K562 (cell line): ENCODE results near the gene DTNB. TPM values are rescaled to one million over a fixed set of nuclear protein-coding genes. Genes with fewer than 3 reads are reported as not detected.

Experiments used
- ATAC-seq: fragments of 200-7000 bp; cut with Tn5 transposase; 3 replicates; pipeline ENCODE4 v1.9.1; 2020; ENCODE audit warnings: moderate library complexity
- BruUV-seq: library from RNA; stranded (reverse); fragments of 400-500 nt; replicated peaks from 2 replicates; lab custom pipeline; 2021; lab: Mats Ljungman, UMichigan
- CTCF ChIA-PET: fragments of 300-600 bp; formaldehyde crosslinking; extraction: SDS; loops from one replicate; lab custom pipeline; 2021; ENCODE audit warnings: low intra/inter-chr PET ratio; lab: Yijun Ruan, JAX
- POLR2A ChIA-PET: fragments of 300-600, 350-650 bp; sonication (Branson Sonifier 250); formaldehyde crosslinking; extraction: SDS; loops from one replicate; lab custom pipeline; 2021; ENCODE audit warnings: antibody characterized with exemption, inconsistent platforms; lab: Yijun Ruan, JAX
- DNase-seq, 4 experiments: peaks; one replicate each; pipeline versions ENCODE4 v3.0.0 to v3.0.0-alpha.2; 2011 to 2018; ENCODE audit warnings: low spot score in 3 of 4, mixed read lengths in 3 of 4; ENCODE audit errors: extremely low read depth in 1 of 4
- FAIRE-seq: peaks from 2 replicates; lab custom pipeline; 2011; peaks lifted over from hg19 to GRCh38; lab: Jason Lieb, UNC
- H2AFZ ChIP-seq: 2 replicates; pipeline ENCODE4 v1.6.0; 2011; ENCODE audit warnings: low read depth, low read length, control low read depth, inconsistent platforms
- H3K27ac ChIP-seq: fragments of 200-600 bp; 3 replicates; pipeline ENCODE4 v1.8.0; 2011; ENCODE audit warnings: low read depth, mild to moderate bottlenecking, control low read depth, inconsistent platforms, low read length, moderate library complexity, mixed read lengths; ENCODE audit errors: extremely low read depth
- H3K27me3 ChIP-seq, 2 experiments: fragments of 300-600 bp in 1 of 2; 2 replicates in 1 of 2; 3 replicates in 1 of 2; pipeline versions ENCODE4 v1.6.0 to v1.8.0; 2011; ENCODE audit warnings: inconsistent platforms in 2 of 2, low read length in 2 of 2, mild to moderate bottlenecking in 1 of 2, mixed read lengths in 1 of 2, moderate library complexity in 1 of 2; ENCODE audit not compliant: control insufficient read depth in 2 of 2, insufficient read depth in 2 of 2
- H3K36me3 ChIP-seq: fragments of 300-600 bp; 3 replicates; pipeline ENCODE4 v1.8.0; 2011; ENCODE audit warnings: mild to moderate bottlenecking, low read length, inconsistent platforms; ENCODE audit not compliant: control insufficient read depth, insufficient read depth
- H3K4me1 ChIP-seq, 2 experiments: fragments of 200-600 bp in 1 of 2; replicated peaks in 1 of 2; 2 replicates in 1 of 2; 3 replicates in 1 of 2; pipeline versions ENCODE4 v1.5.1 to v1.8.0; 2011; ENCODE audit warnings: inconsistent platforms in 2 of 2, low read length in 2 of 2, mild to moderate bottlenecking in 1 of 2, mixed read lengths in 1 of 2, moderate library complexity in 1 of 2; ENCODE audit not compliant: control insufficient read depth in 2 of 2, insufficient read depth in 2 of 2
- H3K4me2 ChIP-seq: 2 replicates; pipeline ENCODE4 v1.6.1; 2011; ENCODE audit warnings: low read length, control low read depth, inconsistent platforms, mixed read lengths; ENCODE audit not compliant: insufficient read depth
- H3K4me3 ChIP-seq: fragments of 200-600 bp; sonication (generic), shearing (Covaris generic); 2 replicates; pipeline ENCODE4 v1.5.1; 2016; ENCODE audit warnings: control low read depth, inconsistent platforms
- H3K79me2 ChIP-seq: fragments of 200-600 bp; 3 replicates; pipeline ENCODE4 v1.8.0; 2011; ENCODE audit warnings: low read length, inconsistent platforms; ENCODE audit not compliant: control insufficient read depth, insufficient read depth
- H3K9ac ChIP-seq, 2 experiments: 2 replicates each; pipeline versions ENCODE4 v1.6.0 to v1.6.1; 2011; ENCODE audit warnings: low read depth in 2 of 2, low read length in 2 of 2, control low read depth in 1 of 2, inconsistent platforms in 1 of 2, mild to moderate bottlenecking in 1 of 2, mixed read lengths in 1 of 2; ENCODE audit not compliant: insufficient read depth in 1 of 2
- H3K9me1 ChIP-seq: one replicate; pipeline ENCODE4 v1.6.0; 2011; ENCODE audit warnings: inconsistent platforms, mild to moderate bottlenecking, low read length, moderate library complexity; ENCODE audit not compliant: control insufficient read depth, insufficient read depth
- H3K9me3 ChIP-seq: replicated peaks from 2 replicates; pipeline ENCODE4 v1.5.1; 2011; ENCODE audit warnings: low read depth, low read length, inconsistent platforms; ENCODE audit not compliant: control insufficient read depth, insufficient read depth
- H4K20me1 ChIP-seq: replicated peaks from 2 replicates; pipeline ENCODE4 v1.6.1; 2011; ENCODE audit warnings: low read length, inconsistent platforms, mixed read lengths; ENCODE audit not compliant: control insufficient read depth, insufficient read depth
- MECOM ChIP-seq: fragments of 250-450 bp; sonication (Bioruptor Pico); IDR thresholded peaks from 2 replicates; pipeline ENCODE4 v1.8.0; 2022; ENCODE audit warnings: inconsistent platforms
- NCOA1 ChIP-seq: fragments of 450-650 bp; IDR thresholded peaks from 2 replicates; pipeline ENCODE4 v1.6.1; 2016; ENCODE audit warnings: low read depth
- SMAD2 ChIP-seq: fragments of 150-350 bp; IDR thresholded peaks from 2 replicates; pipeline ENCODE4 v1.6.1; 2014; ENCODE audit warnings: low read depth, mild to moderate bottlenecking, low read length
- STAT5B ChIP-seq: fragments of 250-450 bp; sonication (Bioruptor Pico); IDR thresholded peaks from 2 replicates; pipeline ENCODE4 v1.8.0; 2021; ENCODE audit warnings: mild to moderate bottlenecking, inconsistent platforms
- ZKSCAN8 ChIP-seq: fragments of 200-800 bp; sonication (Bioruptor generic); IDR thresholded peaks from 2 replicates; pipeline ENCODE4 v1.6.1; 2016; ENCODE audit warnings: missing genetic modification characterization, missing compliant biosample characterization
- ZNF76 ChIP-seq: fragments of 250-450 bp; sonication (Bioruptor Pico); IDR thresholded peaks from 2 replicates; pipeline ENCODE4 v1.4.0; 2020; ENCODE audit warnings: mild to moderate bottlenecking, moderate library complexity, borderline replicate concordance
- WGBS: fragments of 100-300 bp; shearing (Covaris generic); methylation state at CpG from one replicate; pipeline ENCODE4 v1.1.6; 2016; ENCODE audit warnings: low coverage, mixed read lengths; ENCODE audit not compliant: insufficient coverage; ENCODE audit errors: missing lambda C conversion rate; 5-methylcytosine and 5-hydroxymethylcytosine counted together
- in situ Hi-C: fragments of 300-500 bp; cut with MboI; formaldehyde crosslinking; loops from 4 replicates; pipeline ENCODE4 v1.15.0; 2018; ENCODE audit warnings: inconsistent platforms, mixed read lengths
- intact Hi-C: fragments of 100-400 bp; cut with micrococcal nuclease; formaldehyde crosslinking; loops from 2 replicates; pipeline ENCODE4 v1.14.2; 2022
- polyA plus RNA-seq, 8 experiments: library from polyadenylated mRNA; depleted of rRNA in 4 of 8; stranded (reverse) in 5 of 8; unstranded in 3 of 8; fragments of >200 nt; fragmentation: Nextera tagmentation in 2 of 8; fragmentation: Illumina TruSeq in 1 of 8; extraction: Ambion mirVana in 2 of 8; extraction: Trizol in 1 of 8; gene quantifications; 2 replicates each; pipeline versions ENCODE4 v1.2.1 to v1.2.3, GENCODE V29; 2011 to 2014; ENCODE audit warnings: inconsistent platforms in 1 of 8, missing spikeins in 1 of 8
- total RNA-seq, 7 experiments: library from RNA; depleted of rRNA in 6 of 7; stranded (reverse); fragments of >200 nt in 6 of 7; fragmentation: Illumina TruSeq in 2 of 7; extraction: Trizol in 2 of 7; gene quantifications; 2 replicates each; pipeline versions ENCODE4 v1.2.1 to v1.2.3, GENCODE V29; 2011 to 2021; ENCODE audit warnings: low replicate concordance in 1 of 7
- TF ChIP-seq, protein P1 (sequence below), 2 experiments: fragments of 450-650 bp; conservative IDR thresholded peaks; 2 replicates each; pipeline ENCODE4 v1.6.1; 2017; ENCODE audit warnings: mild to moderate bottlenecking in 2 of 2, moderate library complexity in 2 of 2
- TF ChIP-seq, protein P2 (sequence below): fragments of 450-650 bp; IDR thresholded peaks from 2 replicates; pipeline ENCODE4 v1.6.1; 2016; ENCODE audit warnings: missing biosample characterization, missing genetic modification characterization
- TF ChIP-seq, protein P3 (sequence below), 2 experiments: fragments of 450-650 bp; formaldehyde crosslinking in 1 of 2; IDR thresholded peaks; 2 replicates each; pipeline versions ENCODE4 v1.4.0 to v1.6.1; 2014 to 2020; ENCODE audit warnings: mild to moderate bottlenecking in 2 of 2, borderline replicate concordance in 1 of 2, low read depth in 1 of 2

DTNB gene
- total and polyA plus RNA-seq, 9 of the 15 experiments (the other 6 are each of a cell fraction or from before 2014, with no cell fraction given) = 0.18 to 2.0 (median 0.77) TPM; not detected in 2

DNA sequence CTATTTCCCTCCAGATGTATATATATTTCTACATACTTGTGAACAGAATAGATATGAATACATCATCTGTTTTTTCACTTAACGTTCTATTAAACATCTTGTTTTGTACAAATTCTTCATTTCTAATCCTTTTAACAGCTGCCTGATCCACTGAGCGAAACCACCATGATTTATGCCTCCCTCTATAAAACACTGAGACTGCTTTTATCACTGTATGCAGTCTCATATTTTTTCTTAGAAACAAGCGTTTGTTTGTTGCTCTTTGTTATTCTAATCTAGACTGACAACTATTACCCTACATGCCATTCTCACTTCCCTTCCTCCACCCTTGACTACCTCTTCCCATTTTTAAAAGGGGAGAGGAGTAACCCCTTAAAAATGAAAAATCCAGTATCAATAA lies 88.2 kb downstream of the DTNB start (continued):
- TF ChIP-seq, protein P1, sequence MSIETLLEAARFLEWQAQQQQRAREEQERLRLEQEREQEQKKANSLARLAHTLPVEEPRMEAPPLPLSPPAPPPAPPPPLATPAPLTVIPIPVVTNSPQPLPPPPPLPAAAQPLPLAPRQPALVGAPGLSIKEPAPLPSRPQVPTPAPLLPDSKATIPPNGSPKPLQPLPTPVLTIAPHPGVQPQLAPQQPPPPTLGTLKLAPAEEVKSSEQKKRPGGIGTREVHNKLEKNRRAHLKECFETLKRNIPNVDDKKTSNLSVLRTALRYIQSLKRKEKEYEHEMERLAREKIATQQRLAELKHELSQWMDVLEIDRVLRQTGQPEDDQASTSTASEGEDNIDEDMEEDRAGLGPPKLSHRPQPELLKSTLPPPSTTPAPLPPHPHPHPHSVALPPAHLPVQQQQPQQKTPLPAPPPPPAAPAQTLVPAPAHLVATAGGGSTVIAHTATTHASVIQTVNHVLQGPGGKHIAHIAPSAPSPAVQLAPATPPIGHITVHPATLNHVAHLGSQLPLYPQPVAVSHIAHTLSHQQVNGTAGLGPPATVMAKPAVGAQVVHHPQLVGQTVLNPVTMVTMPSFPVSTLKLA (conservative IDR thresholded peaks at IDR 0.05) = no peak
- TF ChIP-seq SMAD2 = no peak
- TF ChIP-seq, protein P2, sequence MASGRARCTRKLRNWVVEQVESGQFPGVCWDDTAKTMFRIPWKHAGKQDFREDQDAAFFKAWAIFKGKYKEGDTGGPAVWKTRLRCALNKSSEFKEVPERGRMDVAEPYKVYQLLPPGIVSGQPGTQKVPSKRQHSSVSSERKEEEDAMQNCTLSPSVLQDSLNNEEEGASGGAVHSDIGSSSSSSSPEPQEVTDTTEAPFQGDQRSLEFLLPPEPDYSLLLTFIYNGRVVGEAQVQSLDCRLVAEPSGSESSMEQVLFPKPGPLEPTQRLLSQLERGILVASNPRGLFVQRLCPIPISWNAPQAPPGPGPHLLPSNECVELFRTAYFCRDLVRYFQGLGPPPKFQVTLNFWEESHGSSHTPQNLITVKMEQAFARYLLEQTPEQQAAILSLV = no peak

DNA sequence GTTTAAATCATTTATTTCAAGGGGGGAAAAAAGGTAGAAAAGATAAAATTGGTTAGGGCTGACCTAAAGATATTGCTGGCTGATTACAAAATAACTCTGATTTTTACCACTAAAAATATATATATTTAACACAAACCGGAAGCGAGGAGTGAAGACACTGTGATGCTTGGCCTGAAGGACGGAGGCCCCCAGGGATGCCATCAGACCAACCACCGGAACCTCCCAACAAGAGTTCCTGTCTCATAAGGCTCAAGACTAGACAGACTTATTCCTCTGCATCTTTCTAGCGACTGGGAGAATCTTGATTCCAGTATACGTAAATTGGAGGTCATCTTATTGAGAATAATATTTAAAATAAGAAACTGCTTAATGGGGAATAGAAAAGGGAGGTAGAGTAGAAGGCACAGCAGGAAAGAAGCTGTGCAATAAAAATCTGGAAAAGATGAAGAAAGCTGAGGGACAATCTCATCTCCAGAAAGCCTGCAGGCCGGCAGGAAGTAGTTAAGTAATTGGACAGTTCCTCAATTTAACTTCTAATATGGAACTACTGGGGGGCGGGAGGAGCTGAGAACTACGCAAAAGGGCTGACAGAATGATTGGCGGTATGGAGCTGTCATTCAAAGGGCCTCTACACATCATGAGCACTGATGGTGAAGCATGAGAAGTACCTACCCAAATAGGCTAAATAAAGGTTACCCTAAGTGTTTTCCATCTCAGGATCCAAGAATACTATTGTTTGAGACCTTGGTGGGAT lies 91.1 kb downstream of the DTNB start:
- Histone ChIP-seq H3K9ac (no peak overlapping the region), H3K4me1 (no peaks in the 10 kb centered on the region), H3K27me3 (no peaks in the 10 kb centered on the region; a peak in 1 of 5 replicates), H3K27ac (no peak overlapping the region), H3K4me3 (no peak overlapping the region), H4K20me1 (no peaks in the 10 kb centered on the region), H3K9me1 (no peaks in the 10 kb centered on the region), H3K4me2 (no peak overlapping the region), H2AFZ (no peak overlapping the region), H3K79me2 (no peaks in the 10 kb centered on the region), H3K9me3 (no peaks in the 10 kb centered on the region), H3K36me3 (no peaks in the 10 kb centered on the region)
- WGBS = 2% methylated on average over 10 of the region's 10 CpGs
- ChIA-PET CTCF (no interaction called here), POLR2A (no interaction called here)
- intact Hi-C loops (no loop called here), in situ Hi-C loops (no loop called here)
- ATAC-seq (no peak), DNase-seq (no peak), FAIRE-seq (no peak)
- BruUV-seq = no TSS peak
- no peak for TF ChIP-seq ZNF76 (CRISPR knock-in tag)
- no peak for TF ChIP-seq MECOM (CRISPR knock-in tag)
- no peak for TF ChIP-seq STAT5B (CRISPR knock-in tag)
- TF ChIP-seq NCOA1 = no peak
- TF ChIP-seq, protein P3, sequence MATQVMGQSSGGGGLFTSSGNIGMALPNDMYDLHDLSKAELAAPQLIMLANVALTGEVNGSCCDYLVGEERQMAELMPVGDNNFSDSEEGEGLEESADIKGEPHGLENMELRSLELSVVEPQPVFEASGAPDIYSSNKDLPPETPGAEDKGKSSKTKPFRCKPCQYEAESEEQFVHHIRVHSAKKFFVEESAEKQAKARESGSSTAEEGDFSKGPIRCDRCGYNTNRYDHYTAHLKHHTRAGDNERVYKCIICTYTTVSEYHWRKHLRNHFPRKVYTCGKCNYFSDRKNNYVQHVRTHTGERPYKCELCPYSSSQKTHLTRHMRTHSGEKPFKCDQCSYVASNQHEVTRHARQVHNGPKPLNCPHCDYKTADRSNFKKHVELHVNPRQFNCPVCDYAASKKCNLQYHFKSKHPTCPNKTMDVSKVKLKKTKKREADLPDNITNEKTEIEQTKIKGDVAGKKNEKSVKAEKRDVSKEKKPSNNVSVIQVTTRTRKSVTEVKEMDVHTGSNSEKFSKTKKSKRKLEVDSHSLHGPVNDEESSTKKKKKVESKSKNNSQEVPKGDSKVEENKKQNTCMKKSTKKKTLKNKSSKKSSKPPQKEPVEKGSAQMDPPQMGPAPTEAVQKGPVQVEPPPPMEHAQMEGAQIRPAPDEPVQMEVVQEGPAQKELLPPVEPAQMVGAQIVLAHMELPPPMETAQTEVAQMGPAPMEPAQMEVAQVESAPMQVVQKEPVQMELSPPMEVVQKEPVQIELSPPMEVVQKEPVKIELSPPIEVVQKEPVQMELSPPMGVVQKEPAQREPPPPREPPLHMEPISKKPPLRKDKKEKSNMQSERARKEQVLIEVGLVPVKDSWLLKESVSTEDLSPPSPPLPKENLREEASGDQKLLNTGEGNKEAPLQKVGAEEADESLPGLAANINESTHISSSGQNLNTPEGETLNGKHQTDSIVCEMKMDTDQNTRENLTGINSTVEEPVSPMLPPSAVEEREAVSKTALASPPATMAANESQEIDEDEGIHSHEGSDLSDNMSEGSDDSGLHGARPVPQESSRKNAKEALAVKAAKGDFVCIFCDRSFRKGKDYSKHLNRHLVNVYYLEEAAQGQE (IDR thresholded peaks at IDR 0.05; ENCODE audit: borderline replicate concordance) = no peak
- TF ChIP-seq, protein P3 (CRISPR knock-in tag; IDR thresholded peaks at IDR 0.05; ENCODE audit: low read depth) = no peak
- TF ChIP-seq ZKSCAN8 (CRISPR knock-in tag) = no peak
